Activated naive CD8-positive, alpha-beta T cell treated with anti-CD3 and anti-CD28 coated beads, Interleukin-2, amount 50 U/mL, for 16 hours (primary cell): Measurements from ENCODE around the gene C8A.

Source experiments
- DNase-seq: peaks from one replicate; pipeline ENCODE4 v3.0.0-alpha.2; 2020; ENCODE audit warnings: low read depth, low spot score

Gene C8A

DNA sequence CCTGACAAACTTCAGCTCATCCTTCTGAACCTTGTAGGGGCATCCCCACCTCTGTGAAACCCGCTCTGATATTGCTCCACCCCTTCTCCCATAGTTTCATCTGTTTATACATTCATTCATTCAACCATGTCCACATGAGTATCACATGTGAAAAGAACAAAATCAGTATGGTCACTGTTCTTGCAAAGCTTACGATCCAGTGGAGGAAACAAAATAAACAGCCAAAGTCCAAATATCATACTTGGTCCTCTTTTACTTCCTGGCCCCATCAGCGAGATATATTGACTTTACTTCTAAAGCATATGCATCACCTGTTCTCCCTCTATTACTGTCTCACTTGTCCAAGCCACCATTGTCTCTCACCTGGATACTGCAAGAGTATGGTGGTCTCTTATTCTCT, 35.6 kb downstream of the C8A start:
- no peak for DNase-seq

DNA sequence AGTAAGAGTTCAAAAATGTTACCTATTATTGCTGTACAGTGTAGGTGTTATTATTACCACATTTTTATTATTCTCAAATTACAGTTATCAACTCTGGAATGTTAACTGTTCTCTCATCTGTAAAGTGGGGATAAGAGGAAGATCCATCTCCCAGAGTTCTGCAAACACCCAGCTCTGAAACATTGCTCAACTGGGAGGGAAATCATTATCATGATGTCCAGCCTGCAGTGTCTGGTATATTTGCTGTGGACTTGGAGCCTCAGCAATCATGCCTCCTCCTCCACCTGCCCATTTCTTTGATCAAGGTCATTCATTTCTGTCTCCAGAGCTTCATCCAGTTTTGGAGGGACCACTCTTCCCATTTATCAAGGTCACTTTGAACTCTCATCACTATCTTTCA, 39.4 kb downstream of the C8A start:
- DNase-seq = no peak

- DNase-seq = no peak
These were observed 42.8 kb downstream of the C8A start for GRCh38 chr1:56897150-56898004.

DNA sequence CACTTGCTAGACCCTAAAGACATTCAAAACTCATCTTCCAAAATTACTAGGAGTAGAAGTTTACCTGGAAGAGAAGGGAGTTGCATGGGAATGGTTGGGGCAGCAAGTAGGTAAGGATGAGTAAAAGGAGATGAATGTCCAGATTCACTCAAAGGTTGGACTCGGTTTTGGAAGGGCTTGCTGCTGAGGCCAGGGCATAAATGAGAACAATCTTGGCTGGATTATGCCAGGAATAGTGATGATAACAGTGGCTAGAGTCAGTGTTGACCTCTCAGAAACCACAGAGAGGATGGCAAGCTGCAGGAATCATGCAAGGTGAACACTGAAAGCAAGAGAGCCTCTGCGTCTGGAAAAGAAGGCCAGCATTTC, 43.4 kb downstream of the C8A start:
- no peak for DNase-seq

DNA sequence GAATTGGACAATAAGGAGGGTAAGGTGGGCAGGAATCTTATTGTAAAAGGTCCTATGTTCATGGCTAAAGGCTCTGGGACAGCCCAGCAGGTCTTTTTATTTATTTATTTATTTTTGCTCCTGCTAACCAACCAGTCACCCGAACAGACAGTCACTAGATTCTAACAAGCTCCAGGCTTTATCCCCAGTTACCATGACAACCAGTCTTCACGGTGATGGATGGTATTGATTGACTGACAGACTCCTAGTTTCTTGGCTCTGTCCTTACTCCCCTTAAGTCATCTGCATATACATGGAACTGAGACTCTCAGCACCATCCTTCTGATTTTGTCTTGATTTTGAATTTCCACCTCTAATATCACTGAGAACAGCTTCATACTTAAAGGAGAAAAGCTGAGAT, 44.3 kb downstream of the C8A start:
- DNase-seq = no peak

GRCh38 chr1:56901716-56902115, 47.1 kb downstream of the C8A start:
- no peak for DNase-seq

DNA sequence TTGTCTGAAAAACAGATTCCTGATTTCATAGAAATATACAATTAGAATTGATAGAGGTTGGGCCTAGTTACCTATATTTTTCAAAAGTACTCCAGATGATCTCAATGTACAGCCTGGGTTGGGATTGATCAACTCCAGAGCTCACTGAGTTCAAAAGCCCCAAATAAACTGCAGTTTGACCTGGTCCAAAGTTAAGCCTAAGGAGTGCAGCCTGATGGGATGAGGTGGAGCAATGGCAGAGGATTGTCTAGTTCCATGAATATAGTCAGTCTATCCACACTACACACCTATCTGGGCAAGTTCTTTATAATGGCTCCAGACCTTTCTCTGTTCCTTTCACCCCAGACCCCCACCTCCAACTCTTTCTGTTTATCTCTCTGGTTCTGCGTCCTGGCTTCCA, 49.2 kb downstream of the C8A start:
- DNase-seq = no peak

DNA sequence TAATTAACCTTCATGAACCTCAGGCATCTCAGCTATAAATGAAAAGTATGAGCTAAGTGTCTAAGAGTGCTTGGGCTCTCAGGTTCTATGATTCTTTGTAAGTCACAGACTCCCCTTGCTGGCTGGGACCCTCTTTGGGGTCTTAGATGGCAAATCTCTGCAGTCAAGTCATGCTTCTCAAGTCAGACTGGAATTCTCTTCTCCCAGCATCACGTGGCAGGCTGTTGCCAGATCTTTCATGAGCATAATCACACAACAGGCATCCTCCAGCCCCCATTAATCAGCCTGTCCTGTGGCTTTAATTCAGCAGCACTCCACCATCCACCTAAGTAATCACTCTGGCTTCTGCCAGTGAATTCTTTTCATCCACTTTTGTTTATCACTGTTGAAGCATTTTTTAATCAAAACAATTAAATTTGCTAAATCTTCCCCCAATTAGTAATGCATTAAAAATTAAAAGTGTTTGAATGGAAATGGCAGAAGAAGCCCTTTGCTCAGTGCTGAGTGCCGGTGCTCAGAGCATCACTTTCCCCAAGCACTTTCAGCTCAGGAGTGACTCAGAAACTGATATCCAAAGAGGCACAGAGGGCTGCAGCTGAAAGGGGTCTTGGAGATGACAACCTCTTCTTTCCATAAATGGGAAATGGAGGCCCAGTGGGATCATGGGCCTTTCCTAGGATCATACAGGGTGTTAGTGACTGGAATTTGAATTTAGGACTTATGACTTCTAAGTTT, 50.2 kb downstream of the C8A start:
- DNase-seq = no peak

- DNase-seq = no peak
These were observed 51.1 kb downstream of the C8A start for GRCh38 chr1:56905667-56906066.

DNA sequence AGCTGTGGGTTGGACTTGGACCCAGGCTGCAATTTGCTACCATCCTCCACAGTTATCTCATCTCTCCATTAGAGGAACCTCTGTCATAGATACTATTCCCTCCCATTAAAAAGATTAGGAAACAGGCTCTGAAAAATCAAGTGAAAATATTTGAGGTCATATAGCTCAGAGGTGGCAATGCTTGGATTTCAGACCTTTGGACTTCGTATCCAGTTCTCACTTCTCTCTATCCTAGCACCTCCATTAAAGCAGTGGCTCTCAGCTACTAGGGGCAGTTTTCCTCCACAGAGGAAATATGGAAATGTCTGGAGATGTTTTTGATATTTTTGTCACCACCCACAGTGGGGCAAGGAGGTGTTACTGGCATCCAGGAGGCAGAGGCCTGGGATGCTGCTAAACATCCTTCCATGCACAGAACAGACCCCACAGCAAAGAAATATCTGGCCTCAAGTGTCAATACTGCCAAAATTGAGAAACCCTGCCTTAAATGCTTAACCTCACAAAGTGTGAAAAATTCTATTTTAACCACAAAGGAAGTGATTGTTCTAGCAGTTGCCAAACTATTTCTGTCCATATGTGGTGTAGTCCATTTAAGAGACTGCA, 54.1 kb downstream of the C8A start:
- DNase-seq = no peak

- no peak for DNase-seq
These were observed 55.9 kb downstream of the C8A start for GRCh38 chr1:56910441-56910985.

GRCh38 chr1:56911098-56911938, 56.7 kb downstream of the C8A start:
- no peak for DNase-seq

DNA sequence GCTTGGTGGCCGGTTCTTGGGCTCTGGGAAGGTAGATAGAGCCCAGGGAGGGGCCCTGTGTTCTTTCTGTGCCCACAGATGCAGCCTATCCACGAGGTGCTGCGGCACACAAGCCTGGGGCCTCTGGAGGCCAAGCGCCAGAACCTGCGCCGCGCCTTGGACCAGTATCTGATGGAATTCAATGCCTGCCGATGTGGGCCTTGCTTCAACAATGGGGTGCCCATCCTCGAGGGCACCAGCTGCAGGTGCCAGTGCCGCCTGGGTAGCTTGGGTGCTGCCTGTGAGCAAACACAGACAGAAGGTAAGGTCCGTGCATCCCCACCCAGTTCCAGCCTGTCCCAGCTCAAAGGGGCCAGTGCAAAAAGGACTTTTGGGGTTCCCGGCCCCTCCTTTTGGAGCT, 57.7 kb downstream of the C8A start:
- no peak for DNase-seq

GRCh38 chr1:56915960-56916359, 61.4 kb downstream of the C8A start:
- DNase-seq = no peak

DNA sequence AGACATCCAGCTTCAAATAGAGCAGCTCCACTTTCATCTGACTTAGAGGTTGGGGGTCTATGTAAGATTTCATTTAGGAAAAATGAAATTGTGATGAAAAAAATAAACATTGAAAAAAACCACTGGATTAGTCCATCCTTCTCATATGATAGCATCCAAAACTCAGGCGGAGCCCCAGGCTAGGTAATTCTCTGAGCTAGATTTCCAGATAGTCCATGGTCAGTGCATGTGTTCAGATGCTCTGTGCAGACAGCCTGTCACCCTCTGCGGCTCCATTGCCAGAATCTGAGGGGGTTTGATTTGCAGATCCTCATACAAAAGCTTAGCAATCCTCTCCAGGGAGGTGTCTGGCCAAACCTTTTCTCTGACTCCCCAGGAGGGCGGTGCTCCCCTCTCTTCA, 62.0 kb downstream of the C8A start:
- DNase-seq = no peak

DNA sequence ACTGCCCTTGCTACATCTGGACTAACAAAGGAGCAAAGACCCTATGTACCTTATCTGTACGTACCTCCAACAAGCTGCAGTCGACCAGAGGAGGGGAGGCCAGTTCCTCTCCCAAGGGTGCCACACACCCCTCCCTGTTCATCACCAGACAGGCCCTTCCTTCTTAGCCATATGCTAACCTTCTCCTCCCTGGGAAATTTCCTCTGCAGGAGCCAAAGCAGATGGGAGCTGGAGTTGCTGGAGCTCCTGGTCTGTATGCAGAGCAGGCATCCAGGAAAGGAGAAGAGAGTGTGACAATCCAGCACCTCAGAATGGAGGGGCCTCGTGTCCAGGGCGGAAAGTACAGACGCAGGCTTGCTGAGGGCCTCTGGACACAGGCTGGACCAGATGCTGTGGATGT, 62.8 kb downstream of the C8A start:
- no peak for DNase-seq

GRCh38 chr1:56920591-56921001, 66.0 kb downstream of the C8A start:
- no peak for DNase-seq

DNA sequence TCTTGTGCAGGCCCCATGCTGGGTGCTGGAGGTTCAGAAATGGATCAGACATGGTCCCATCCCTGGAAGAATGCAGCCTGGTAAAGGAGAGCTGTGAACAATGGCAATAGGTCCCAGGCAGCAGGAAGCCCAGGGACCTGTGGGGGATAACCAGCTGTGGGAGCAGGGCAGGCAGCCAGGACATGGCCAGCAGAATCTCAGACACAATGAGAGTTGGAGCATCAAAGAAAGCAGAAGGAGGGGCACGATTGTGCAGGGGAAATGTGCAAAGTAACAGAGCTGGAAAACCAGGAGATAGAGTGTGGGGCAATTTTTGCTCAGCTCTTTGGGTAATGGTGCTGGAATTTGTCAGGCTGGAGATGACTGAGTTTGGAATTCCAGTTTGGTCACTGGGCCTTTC, 66.9 kb downstream of the C8A start:
- no peak for DNase-seq

DNA sequence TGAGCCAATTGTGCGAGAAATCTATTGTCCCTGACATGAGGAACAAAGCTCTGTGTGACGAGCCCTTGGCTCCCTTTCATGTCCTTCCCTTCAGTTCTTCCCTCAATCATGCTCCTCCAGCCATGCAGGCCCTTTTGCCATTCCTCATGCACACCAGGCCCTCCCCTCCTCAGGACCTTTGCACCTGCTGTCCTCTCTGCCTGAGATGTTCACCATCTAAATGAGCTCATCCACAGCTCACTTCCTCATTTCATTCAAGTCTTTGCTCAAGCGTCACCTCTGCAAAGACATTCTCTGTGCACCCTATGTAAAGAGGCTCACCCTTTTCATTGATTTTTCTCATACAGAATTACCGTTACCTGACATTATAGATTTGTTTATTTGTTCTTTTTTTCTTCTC, 67.5 kb downstream of the C8A start:
- no peak for DNase-seq

DNA sequence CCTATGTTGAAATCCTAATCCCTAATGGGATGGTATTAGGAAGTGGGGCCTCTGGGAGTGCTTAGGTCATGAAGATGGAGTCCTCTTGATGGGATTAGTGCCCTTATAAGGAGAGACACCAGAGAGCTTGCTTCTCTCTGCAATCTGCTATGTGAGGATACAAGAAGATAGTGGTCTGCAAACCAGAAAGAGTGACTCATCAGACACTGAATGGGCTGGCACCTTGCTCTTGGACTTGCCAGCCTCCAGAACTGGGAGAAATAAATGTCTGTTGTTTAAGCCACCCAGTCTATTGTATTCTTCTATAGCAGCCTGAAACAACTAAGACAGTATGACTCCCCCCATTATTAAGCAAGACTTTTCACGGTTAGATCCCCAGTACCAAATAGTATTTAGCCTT, 67.9 kb downstream of the C8A start:
- DNase-seq = no peak

DNA sequence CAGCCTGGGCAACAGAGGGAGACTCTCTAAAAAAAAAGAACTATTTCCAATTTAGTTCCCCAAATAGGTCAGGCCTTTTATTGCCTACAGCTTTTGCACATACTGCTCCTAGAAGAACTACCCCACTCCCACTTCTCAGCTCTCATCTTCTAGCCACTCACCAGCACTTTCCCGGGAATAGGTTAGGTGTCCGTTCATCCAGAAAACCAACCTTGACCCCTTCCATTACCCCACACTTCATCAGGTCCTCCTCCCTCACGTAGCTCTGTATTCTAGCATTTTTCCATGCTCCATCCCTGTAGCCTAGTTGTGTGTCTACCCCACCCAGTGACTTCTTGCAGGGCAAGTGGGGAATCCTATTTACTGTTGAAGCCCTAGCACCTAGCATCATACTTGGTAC, 68.6 kb downstream of the C8A start:
- no peak for DNase-seq

DNA sequence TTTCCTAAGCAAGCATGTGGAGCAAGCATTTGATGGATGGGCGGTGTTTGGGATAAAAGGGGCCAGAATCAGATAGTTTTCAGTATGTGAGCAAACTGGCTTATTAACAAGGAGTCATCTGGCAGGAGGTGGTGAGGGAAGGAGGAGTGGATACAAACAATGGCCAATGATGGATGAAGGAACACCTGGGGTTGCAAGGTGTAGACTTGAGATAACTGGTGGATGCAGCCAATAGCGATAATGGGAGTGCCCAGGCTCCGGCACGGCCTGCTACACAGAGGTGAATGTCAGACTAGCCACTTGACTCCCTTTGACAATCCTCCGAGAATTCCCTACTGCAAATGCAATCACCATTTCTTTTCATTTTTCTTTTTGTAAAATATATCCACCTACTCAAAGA, 69.5 kb downstream of the C8A start:
- no peak for DNase-seq
